Stimulated activated CD8-positive, alpha-beta memory T cell treated with anti-CD3 and anti-CD28 coated beads, Interleukin-4, amount 100 ng/mL, for 4 hours (primary cell): ENCODE results near the gene CYP2B6.
"Not testable (repeated sequence)": the region's sequence is repeated elsewhere in the genome, so short reads cannot be mapped to it uniquely, and the experiment has no call there.

Experiments
- DNase-seq, 2 donors: peaks; one replicate each; pipeline ENCODE4 v3.0.0-alpha.2; 2020; ENCODE audit warnings: low read depth in 2 of 2, low spot score in 1 of 2

CYP2B6 gene

GRCh38 chr19:40990972-40991381 is at the start of gene CYP2B6:
Gene CYP2B6 (plus strand): TSS chr19:40991282. CDS start chr19:40991306, 24 bp downstream.
- no peak for DNase-seq

GRCh38 chr19:40941481-40942219 is 49.4 kb upstream of the CYP2B6 start:
- no peak for DNase-seq

- no peak for DNase-seq
Measured at GRCh38 chr19:40945645-40946044, 45.4 kb upstream of the CYP2B6 start.

GRCh38 chr19:40947114-40947513 is 44.0 kb upstream of the CYP2B6 start:
- DNase-seq, result no peak

GRCh38 chr19:40947573-40947972 is 43.5 kb upstream of the CYP2B6 start:
- DNase-seq, result no peak

GRCh38 chr19:40948580-40949299 is 42.3 kb upstream of the CYP2B6 start:
- DNase-seq, result no peak

GRCh38 chr19:40954573-40954972 is 36.5 kb upstream of the CYP2B6 start:
- no peak for DNase-seq

GRCh38 chr19:40959338-40959737 is 31.7 kb upstream of the CYP2B6 start:
- DNase-seq, result no peak

- no peak for DNase-seq
Measured at GRCh38 chr19:40960062-40960685, 30.9 kb upstream of the CYP2B6 start.

GRCh38 chr19:40960780-40961179 is 30.3 kb upstream of the CYP2B6 start:
- no peak for DNase-seq

- DNase-seq, result no peak
Measured at GRCh38 chr19:40962460-40962961, 28.6 kb upstream of the CYP2B6 start.

- DNase-seq, result not testable (repeated sequence)
Measured at GRCh38 chr19:40964361-40964760, 26.7 kb upstream of the CYP2B6 start.

GRCh38 chr19:40965351-40965750 is 25.7 kb upstream of the CYP2B6 start:
- not testable (repeated sequence) for DNase-seq

- DNase-seq, result not testable (repeated sequence)
Measured at GRCh38 chr19:40966591-40966990, 24.5 kb upstream of the CYP2B6 start.

- DNase-seq, result not testable (repeated sequence)
Measured at GRCh38 chr19:40968065-40968464, 23.0 kb upstream of the CYP2B6 start.

- DNase-seq, result not testable (repeated sequence)
Measured at GRCh38 chr19:40969721-40970120, 21.4 kb upstream of the CYP2B6 start.

- DNase-seq, result not testable (repeated sequence)
Measured at GRCh38 chr19:40970396-40971345, 20.4 kb upstream of the CYP2B6 start.

- DNase-seq, result peak; percentile 43 to 73
Measured at GRCh38 chr19:40974633-40975037, 16.4 kb upstream of the CYP2B6 start.

GRCh38 chr19:40976134-40976533 is 14.9 kb upstream of the CYP2B6 start:
- no peak for DNase-seq

- no peak for DNase-seq
Measured at GRCh38 chr19:40976724-40977123, 14.4 kb upstream of the CYP2B6 start.

- DNase-seq, result not testable (repeated sequence)
Measured at GRCh38 chr19:40979759-40980158, 11.3 kb upstream of the CYP2B6 start.
